HG02610 (cell line): ENCODE measurements around the gene KANK2.
A peak's percentile ranks its signal among the peaks of the same experiment; 100 is the strongest.
"Not testable (repeated sequence)": the region's sequence is repeated elsewhere in the genome, so short reads cannot be mapped to it uniquely, and the experiment has no call there.

Experiments
- ATAC-seq: cut with Tn5 transposase; IDR thresholded peaks from one replicate; pipeline ENCODE4 v1.9.1; 2021; ENCODE audit warnings: mild to moderate bottlenecking, moderate library complexity; ENCODE audit not compliant: unreplicated experiment

Gene KANK2

DNA sequence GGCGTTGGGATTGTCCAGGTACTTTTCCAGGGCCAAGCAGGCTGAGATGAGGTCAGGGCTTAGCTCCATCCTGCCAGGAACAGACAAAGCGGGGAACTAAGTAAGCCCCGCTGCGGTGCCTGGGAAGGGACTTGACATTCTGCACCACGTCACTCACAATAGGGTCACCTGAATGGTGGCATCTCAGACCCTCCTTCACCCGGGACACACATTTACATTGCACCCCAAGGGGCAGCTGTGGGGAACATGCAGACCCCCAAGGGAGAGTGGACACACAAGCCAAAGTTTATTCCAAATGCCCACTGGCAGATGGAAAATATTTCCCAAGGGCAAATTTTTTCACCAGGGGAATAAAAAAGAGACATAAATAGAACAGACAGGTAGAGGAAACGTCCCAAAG, 21.4 kb downstream of the KANK2 start:
- no peak for ATAC-seq

DNA sequence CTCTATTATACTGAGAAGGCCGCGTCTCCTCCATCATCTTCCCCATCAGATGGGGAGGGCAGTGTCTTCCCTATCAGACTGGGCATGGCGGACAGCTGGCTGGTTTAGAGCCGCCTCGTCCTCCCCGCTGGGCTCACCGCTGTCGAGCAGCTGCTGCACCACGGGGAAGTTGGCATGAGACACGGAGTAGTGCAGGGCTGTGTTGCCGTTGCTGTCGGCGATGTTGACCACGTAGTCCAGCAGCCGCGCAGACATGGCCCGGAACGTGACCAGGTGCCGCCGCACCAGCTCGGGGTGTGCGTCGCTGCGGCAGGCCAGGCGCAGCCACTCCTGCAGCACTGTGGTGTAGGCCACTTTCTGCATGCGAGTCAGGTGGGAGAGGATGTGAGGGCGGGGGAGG, 23.0 kb downstream of the KANK2 start:
- ATAC-seq = no peak

DNA sequence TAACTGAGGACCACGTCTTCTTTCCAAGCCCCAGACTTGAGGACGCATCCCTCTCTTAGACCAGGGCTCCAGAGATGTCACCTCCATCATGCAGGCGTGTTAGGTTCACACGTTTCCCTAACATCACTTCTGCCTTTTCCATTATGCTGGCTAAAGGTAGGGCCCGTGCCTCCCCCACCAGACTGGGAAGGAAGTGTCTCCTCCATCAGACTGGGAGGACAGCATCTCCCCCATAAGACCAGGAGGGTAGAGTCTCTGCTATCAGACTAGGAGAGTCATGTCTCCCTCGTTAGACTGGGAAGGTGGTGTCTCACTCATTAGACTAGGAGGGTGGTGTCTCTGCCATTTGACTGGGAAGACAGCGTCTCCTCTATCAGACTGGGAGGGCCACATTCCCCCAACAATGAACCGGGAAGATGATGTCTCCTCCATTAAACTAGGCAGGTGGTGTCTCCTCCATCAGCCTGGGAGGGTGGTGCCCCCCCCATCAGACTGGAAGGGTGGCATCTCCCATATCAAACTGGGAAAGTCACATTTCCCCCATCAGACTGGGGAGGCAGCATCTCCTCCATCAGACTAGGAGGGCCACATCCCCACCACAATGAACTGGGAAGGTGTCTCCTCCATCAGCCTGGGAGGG, 23.7 kb downstream of the KANK2 start:
- ATAC-seq = no peak

DNA sequence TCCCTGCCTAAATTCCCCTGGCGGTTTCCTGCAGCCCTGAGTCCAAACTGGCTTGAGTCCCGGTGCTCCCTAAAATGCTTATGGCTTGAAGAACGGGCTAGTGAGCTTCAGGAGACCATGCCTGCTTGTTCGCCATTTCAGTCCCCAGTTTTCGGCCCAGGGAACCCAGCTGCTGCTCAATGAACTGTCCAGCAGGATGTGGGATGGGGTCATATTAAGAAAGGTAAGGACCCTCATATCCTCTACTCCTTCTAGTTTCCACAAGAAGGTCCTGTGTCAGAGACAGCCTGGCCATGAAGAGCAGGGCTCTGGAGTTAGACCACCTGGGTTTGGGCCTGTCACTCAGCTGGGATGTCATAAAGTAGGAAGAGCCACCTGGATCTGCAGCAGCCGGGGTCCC, 24.8 kb downstream of the KANK2 start:
- no peak for ATAC-seq

DNA sequence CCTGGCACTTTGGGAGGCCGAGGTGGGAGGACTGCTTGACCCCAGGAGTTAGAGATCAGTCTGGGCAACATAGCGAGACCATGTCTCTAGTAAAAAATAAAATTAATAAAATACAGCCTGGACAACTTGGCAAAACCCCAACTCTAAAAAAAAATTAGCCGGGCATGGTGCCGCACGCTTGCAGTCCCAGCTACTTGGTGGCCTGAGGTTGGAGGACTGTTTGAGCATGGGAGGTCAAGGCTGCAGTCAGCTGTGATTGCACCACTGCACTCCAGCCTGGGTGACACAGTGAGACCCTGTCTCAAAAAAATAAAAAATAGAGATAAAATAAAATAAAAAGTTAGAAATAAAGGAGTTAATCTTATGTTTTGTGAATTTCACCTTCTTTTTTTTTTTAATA, 26.2 kb downstream of the KANK2 start:
- ATAC-seq = no peak

DNA sequence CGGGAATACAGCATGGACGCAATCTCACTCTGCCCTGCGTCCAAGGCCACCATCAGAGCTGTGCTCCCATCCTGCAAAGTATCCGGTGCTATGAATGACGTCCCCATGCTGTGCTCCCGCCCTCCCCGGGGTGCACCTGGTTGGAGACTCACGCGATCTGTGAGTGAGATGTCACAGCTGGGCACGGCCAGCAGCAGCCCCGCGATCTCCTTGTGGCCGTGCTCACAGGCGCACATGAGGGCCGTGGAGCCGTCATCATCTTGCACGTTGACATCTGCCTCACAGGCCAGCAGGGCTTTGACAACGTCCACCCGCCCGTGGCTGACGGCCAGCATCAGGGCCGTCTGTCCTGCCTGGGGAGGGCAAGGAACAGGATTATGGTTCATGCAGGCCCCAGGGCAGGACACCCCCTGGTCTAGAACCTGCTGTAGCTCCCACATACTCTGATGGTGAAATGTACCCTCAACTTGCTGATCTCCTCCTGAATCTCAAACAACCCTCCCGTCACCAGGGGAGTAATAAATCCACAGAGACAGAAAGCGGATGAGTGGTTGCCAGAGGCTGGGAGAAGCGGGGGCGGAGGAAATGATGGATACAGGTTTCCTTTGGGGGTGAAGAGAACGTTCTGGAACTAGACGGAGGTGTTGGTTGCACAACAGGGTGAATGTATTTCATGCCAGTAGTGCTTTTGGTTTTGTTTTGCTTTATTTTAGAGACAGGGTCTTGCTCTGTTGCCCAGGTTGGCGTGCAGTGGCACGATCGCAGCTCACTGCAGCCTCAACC, 27.3 kb downstream of the KANK2 start:
- no peak for ATAC-seq

DNA sequence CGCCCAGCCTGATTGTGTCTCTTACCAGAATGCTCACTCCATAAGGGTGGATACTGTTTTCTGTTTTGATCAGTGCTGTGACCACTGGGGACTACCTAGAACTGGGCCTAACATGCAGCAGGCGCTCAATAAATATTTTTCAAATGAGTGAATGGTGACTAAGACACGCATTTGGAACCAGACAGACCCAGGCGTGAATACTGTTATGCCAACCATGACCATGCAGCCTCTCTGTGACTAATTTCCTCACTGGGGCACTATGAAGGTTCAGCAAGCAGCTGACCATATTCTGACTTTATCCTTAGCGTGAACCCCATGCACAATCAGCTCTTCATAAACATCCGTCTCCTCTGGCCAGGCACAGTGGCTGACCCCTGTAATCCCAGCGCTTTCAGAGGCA, 28.8 kb downstream of the KANK2 start:
- no peak for ATAC-seq

DNA sequence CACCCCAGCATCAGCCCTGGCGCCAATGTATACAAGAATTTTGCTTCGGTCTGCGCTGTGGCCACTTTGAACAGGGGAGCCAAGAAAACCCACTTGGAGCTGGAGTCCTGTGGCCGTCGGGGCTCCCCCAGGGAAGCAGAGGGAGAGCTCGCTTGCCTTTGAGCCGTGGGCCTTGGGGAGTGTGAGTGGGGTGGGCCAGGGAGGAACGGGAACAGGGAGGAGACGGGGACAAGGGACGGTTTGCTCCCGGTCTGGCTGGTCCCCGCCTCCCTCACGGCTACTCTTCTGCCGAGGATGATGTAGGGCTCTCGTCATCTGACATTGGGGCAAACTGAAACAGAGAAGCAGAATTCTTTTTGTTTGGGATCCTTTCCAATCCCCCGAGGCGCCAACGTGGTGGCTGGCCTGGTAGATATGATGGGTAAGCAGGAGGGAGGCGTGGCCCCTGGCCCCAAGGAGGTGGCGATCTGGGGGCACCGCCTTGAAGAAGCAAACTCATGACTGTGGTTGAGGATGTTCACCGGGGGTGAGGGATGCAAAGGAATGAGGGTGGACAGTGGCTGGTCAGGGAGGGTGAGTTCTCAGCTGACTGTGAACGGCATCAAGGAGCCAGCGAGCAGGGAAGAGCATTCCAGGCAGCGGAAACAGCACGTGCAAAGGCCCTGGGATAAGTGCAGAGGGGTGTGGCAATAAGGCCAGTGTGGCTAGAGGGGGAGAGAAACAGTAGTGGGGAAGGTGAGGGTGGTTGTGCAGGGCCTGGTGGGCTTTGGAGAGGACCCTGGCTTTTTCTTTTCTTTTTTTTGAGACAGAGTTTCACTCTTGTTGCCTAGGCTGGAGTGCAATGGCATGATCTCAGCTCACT, 30.8 kb downstream of the KANK2 start:
- no peak for ATAC-seq

DNA sequence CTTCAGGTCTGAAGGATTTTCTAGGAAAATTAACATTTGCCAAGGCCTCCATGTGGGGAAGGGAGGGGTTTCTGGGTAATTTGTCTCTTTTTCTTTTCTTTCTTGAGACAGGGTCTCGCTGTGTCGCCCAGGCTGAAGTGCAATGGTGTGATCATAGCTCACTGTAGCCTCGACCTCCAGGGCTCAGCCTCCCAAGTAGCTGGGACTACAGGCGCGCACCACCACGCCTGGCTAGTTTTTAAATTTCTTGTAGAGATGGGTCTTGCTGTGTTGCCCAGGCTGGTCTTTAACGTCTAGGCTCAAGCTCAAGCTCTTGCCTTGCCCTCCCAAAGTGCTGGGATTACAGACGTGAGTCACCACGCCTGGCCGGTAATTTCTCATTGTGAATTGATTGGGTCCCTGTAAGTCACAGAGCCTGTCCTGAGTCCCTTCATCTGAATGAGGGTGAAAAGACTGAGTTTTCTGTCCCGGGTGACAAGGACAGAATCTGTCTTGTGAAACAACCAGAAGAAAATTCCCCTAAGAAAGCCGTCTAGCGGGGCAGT, 31.8 kb downstream of the KANK2 start:
- ATAC-seq = no peak

DNA sequence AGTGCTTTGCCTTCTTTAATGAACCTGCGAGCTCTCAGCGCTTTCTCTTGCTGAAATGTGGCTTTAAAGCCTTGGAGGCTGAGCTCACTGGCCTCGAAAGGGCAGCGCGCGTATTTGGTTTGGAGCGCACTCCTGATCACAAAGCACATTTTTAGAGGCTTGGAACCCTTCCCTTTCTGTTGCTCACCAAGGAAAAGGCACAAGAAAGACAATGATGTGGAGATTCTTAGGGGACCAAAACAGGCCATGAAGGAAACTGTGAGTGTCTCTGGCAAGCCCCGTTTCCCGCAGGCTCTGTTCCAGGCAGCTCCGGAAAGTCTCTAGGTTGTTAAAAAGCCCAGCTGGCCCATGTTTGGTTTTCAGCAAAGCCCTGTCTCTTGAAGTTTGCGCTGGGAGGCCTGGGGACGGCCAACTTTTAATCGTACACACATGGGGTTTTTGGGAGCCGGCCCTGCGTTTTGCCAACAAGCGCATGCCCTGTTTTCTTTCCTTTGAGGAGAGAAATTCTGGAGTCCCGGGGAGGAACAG, 32.4 kb downstream of the KANK2 start:
- no peak for ATAC-seq

DNA sequence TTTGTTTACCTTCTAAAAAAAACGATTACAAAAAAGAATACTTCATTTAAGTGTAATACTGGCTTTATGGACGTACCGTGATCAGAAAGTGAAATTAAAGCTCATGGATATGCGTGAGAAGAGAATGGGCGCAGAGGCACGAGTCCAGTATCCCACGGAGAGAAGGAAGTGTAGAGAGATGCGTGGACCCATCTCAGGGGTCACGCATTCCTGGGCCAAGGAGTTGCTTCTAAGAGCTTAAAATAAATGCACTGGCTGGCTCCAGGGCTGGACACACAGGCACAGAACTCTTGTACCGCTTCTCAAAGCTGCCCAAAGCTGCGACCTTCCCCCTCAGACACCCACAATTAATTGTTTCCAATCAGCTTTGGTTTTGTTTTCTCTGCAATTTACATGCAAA, 33.0 kb downstream of the KANK2 start:
- no peak for ATAC-seq

DNA sequence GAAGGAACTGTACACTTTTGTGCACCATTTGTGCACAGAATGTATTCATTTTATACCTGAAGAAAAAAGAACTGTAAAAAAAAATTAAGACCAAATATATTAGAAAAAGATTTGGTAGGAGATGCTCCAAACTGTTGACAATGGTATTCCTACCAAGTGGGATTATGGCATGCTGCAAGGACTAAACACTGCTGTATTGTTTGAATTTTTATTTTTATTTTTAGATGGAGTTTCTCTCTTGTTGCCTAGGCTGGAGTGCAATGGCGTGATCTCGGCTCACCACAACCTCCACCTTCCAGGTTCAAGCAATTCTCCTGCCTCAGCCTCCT, 36.9 kb downstream of the KANK2 start:
- ATAC-seq = not testable (repeated sequence)

DNA sequence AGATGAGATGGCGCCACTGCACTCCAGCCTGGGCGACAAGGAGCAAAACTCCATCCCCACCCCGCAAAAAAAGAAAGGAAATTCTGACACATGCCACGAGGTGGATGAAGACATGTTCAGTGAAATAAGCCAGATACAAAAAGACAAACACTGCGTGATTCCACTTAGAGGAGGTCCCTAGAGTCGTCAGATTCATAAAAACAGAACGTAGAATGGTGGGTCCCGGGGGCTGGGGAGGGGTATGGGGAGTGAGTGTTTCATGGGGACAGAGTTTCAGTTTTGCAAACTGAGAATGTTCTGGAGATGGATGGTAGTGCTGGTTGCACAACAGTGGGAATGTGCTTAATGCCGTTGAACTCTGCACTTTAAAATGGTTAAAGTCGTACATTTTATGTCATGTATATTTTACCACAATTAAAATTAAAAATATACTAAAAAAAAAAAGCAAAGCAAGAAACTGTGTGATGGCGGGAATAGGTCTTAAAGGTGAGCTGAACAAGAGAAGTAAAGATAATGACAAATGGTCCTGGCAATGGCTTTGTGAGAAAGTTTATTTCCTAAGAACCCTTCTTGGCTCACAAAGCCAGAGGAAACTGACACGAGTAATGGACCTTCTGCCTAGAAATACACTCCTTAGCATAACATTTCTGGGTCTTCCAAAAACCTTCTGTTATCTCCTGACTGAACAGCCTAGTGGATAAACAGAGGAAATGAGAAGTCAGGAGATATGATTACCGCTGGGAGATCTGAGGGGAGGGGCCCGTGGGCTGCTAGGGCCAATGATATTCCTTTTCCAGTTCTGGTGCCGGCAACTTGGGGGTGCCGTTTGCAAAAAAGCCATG, 37.5 kb downstream of the KANK2 start:
- ATAC-seq = no peak

DNA sequence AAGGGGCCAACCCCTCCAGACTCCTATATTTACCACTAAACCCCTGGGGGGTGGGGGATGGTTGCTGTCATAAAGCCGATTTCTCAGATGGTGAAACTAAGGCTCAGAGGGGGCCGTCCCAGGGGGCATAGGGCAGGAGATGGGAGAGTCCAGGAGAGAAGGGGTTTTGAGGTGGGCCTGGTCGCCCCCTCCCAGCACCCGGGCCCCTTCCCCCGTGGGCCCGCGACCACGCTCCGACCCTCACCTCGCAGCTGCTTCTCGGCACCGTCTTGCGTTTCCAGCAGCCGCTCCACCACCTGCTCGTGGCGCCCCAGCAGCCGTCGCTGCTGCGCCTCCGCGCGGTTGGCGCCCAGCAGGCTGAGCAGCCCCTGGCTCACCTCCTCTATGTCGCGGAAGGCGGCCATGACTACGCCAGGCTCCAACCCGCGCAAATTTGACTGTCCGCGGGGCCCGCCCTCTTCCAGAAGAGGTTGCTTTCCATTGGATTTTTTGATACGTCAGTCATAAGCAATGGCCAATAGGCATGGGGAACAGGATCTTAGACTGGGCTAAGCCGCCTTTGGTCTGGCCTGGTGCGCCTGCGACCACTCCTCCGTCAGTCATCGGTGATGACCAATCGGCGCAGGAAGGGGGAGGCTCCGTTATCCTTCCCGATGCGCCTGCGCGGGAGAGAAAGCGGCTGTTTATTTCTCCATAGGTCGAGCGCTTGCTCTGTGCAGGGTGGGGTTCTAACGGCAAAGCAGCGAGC, 41.8 kb downstream of the KANK2 start, which contains the start of gene SPC24:
SPC24 (minus strand) TSS at position 410 of the 748 bp plus-strand sequence; CDS start at position 404, 6 bp downstream.
- ATAC-seq = peak; percentile 98

DNA sequence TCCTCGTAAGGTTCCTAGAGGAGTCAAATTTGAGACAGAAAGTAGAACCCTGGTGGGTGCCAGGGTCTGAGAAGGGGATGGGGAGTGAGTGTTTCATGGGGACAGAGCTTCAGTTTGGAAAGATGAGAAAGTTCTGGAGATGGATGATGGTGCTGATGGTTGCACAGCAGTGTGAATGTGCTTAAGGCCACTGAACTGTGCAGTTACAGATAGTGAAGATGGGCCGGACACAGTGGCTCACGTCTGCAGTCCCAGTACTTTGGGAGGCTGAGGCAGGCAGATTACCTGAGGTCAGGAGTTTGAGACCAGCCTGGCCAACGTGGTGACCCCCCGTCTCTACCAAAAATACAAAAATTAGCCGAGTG, 42.7 kb downstream of the KANK2 start:
- ATAC-seq = no peak

DNA sequence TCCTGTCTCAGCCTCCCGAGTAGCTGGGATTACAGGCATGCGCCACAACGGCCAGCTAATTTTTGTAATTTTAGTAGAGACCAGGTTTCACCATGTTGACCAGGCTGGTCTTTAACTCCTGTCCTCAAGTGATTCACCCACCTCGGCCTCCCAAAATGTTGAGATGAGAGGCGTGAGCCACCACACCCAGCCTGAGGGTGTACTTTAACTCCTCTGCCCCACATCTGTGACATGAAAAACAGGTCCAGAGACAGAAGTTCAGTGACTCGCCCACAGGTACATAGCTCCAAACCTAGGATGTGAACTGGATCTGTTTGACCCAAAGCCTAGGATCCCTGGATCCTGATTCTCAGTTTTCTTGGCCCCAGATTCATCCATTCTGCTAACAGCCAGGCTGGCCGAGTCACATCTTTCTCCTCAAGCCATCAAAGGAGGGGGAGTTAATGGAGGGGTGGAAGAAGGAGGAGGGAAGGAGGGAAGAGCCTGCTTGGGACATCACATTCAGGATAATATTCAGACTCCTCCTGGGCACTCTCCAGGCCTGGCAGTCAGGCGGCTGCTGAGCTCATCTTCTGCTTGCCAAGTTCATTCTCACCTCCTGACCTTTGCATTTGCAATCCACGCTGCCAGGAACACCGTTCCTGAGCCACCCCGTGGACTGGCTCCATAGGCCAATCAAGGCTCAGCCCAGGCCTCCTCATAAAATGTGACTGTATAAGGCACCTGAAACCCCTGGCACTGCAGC, 44.9 kb downstream of the KANK2 start:
- ATAC-seq = no peak

DNA sequence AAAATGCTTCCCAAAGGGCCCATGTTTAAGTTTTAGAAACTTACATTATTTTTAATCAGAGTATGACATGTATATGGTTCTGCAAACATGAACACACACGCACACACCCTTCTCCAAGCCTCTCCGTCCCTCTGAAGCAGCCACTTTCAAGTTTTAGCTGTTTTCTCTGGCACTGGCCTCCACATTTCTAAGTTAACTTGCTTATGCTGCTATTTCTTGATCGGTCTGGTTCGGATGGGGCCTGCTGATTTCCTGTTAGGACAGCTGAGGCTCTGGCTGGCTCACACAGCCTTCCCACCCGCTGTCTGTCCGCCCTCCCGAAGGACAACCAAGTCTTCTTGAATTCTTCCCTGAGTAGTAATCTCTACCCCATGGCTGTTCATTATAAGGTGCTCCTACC, 46.2 kb downstream of the KANK2 start:
- ATAC-seq = no peak

DNA sequence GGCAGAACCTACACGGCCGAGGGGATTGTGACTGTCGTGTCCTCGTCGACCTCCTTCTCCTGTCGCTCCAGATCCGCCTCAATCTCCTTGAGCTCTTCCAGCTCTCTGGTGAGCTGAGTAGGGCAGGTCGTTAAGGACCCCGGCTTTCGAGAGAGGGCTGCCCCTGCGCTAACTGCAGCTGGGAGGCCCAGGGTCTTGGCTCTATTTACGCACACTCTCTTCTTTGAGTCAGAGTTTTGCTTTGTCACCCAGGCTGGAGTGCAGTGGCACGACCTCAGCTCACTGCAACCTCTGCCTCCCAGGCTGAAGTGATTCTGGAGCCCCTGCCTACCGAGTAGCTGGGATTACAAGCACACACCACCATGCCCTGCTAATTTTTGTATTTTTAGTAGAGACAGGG, 49.3 kb downstream of the KANK2 start:
- ATAC-seq = no peak

DNA sequence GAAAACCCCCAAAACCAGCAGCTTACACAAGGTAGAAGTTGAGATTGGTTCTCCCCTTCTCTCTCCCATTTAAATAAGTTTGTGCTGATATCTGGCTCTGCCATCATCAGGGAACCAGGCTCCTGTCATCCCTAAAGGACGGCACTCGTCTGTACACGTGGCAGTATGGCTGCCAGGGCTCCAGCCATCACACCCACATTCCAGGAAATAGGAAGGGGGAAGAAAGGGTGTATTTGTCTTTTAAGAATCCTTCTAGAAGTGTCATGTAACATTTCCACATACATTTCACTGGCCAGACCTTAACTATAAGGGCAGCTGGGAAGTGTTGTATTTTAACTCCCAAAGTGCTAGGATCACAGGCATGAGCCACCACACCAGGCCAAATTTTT, 51.8 kb downstream of the KANK2 start:
- ATAC-seq = no peak
